ENCODE data around the gene GPR18.

DNA sequence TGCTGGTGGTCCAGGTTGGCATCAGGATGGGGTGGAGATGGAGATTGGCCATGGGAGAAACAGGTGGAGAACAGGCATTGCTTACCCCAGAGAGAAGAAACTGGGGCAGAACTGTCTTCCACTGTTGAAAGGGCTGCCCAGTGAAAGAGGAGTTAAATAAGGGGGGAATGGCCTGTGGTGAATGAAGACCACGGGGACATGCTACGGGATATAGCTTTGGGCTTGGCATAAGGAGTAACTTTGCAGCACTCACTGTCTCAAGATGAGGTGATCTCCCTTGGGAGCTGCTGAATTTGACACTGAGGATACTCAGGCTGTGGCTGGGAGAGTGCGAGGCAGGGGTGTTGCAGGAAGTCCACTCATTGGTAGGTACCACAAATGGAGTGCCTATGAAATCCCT is 10.6 kb upstream of the GPR18 start:
- no peak for TF ChIP-seq CTCF (IDR thresholded peaks at IDR 0.05; ENCODE audit: insufficient read depth, low read depth, low read length)
- no peak for TF ChIP-seq EZH2 (IDR thresholded peaks at IDR 0.05; ENCODE audit: insufficient read depth, low read length)

All from astrocyte (in vitro differentiated cells and primary cell).